SIG-M5 treated with dmso at 0.1 percent for 504 hours (cell line): ENCODE results near the gene HS6ST3.
A peak's percentile ranks its signal among the peaks of the same experiment; 100 is the strongest.

Experiments used
- DNase-seq: peaks from one replicate; lab custom pipeline; 2025; ENCODE audit not compliant: unreplicated experiment; lab: John Stamatoyannopoulos, UW

Gene HS6ST3

GRCh38 chr13:96817336-96817941, 727.5 kb downstream of the HS6ST3 start:
- no peak for DNase-seq

GRCh38 chr13:96819375-96819774, 729.5 kb downstream of the HS6ST3 start:
- no peak for DNase-seq

GRCh38 chr13:96821381-96821780, 731.5 kb downstream of the HS6ST3 start:
- DNase-seq = no peak

- no peak for DNase-seq
Observed at GRCh38 chr13:96821971-96822370, 732.1 kb downstream of the HS6ST3 start.

GRCh38 chr13:96822895-96823294, 733.0 kb downstream of the HS6ST3 start:
- no peak for DNase-seq

- peak; percentile 42 for DNase-seq
Observed at GRCh38 chr13:96824140-96824539, 734.2 kb downstream of the HS6ST3 start.

GRCh38 chr13:96825653-96826052, 735.7 kb downstream of the HS6ST3 start:
- no peak for DNase-seq

- no peak for DNase-seq
Observed at GRCh38 chr13:96834626-96835025, 744.7 kb downstream of the HS6ST3 start.

GRCh38 chr13:96835546-96835945, 745.6 kb downstream of the HS6ST3 start:
- no peak for DNase-seq

- no peak for DNase-seq
Observed at GRCh38 chr13:96836733-96837132, 746.8 kb downstream of the HS6ST3 start.

GRCh38 chr13:96837809-96838208, 747.9 kb downstream of the HS6ST3 start:
- no peak for DNase-seq

- DNase-seq = no peak
Observed at GRCh38 chr13:96844195-96844594, 754.3 kb downstream of the HS6ST3 start.

- no peak for DNase-seq
Observed at GRCh38 chr13:96844616-96845015, 754.7 kb downstream of the HS6ST3 start.

- DNase-seq = no peak
Observed at GRCh38 chr13:96848286-96848685, 758.4 kb downstream of the HS6ST3 start.

GRCh38 chr13:96849091-96849490, 759.2 kb downstream of the HS6ST3 start:
- DNase-seq = no peak

- DNase-seq = no peak
Observed at GRCh38 chr13:96850538-96851145, 760.7 kb downstream of the HS6ST3 start.

GRCh38 chr13:96851856-96852445, 762.0 kb downstream of the HS6ST3 start:
- no peak for DNase-seq

- no peak for DNase-seq
Observed at GRCh38 chr13:96858133-96858826, 768.4 kb downstream of the HS6ST3 start.

- DNase-seq = no peak
Observed at GRCh38 chr13:96860882-96861281, 771.0 kb downstream of the HS6ST3 start.

- no peak for DNase-seq
Observed at GRCh38 chr13:96862093-96862492, 772.2 kb downstream of the HS6ST3 start.

- no peak for DNase-seq
Observed at GRCh38 chr13:96862999-96863398, 773.1 kb downstream of the HS6ST3 start.

- DNase-seq = no peak
Observed at GRCh38 chr13:96871469-96871868, 781.6 kb downstream of the HS6ST3 start.
